Suppressor macrophage treated with lipopolysaccharide for 1 hour (primary cell): ENCODE measurements around the gene TRMU.

Experiments
- DNase-seq, 3 donors: peaks; one replicate each; pipeline ENCODE4 v3.0.0-alpha.2; 2020 to 2022

Gene TRMU

GRCh38 chr22:46337870-46338269 is 2.4 kb downstream of the TRMU start:
- no peak for DNase-seq

- no peak for DNase-seq
Observed at GRCh38 chr22:46338636-46339035, 3.1 kb downstream of the TRMU start.

GRCh38 chr22:46339956-46340355 is 4.4 kb downstream of the TRMU start:
- no peak for DNase-seq

- no peak for DNase-seq
Observed at GRCh38 chr22:46340676-46341075, 5.2 kb downstream of the TRMU start.

GRCh38 chr22:46346680-46347405 is 11.3 kb downstream of the TRMU start:
- DNase-seq: no peak

GRCh38 chr22:46347646-46348045 is 12.1 kb downstream of the TRMU start:
- no peak for DNase-seq

- no peak for DNase-seq
Observed at GRCh38 chr22:46348099-46348695, 12.7 kb downstream of the TRMU start.

GRCh38 chr22:46349238-46349637 is 13.7 kb downstream of the TRMU start:
- DNase-seq: no peak

- no peak for DNase-seq
Observed at GRCh38 chr22:46349681-46350080, 14.2 kb downstream of the TRMU start.

- DNase-seq: no peak
Observed at GRCh38 chr22:46350121-46350520, 14.6 kb downstream of the TRMU start.

- no peak for DNase-seq
Observed at GRCh38 chr22:46350646-46351045, 15.1 kb downstream of the TRMU start.

GRCh38 chr22:46351131-46351735 is 15.7 kb downstream of the TRMU start:
- DNase-seq: no peak

GRCh38 chr22:46351767-46352166 is 16.3 kb downstream of the TRMU start:
- DNase-seq: no peak

GRCh38 chr22:46352276-46352675 is 16.8 kb downstream of the TRMU start:
- DNase-seq: no peak

GRCh38 chr22:46352691-46353386 is 17.3 kb downstream of the TRMU start:
- no peak for DNase-seq

GRCh38 chr22:46353483-46354105 is 18.1 kb downstream of the TRMU start:
- DNase-seq: no peak

GRCh38 chr22:46354176-46354992 is 18.9 kb downstream of the TRMU start:
- DNase-seq: no peak

GRCh38 chr22:46354993-46355305 is 19.4 kb downstream of the TRMU start:
- DNase-seq: no peak

GRCh38 chr22:46355369-46355995 is 20.0 kb downstream of the TRMU start:
- DNase-seq: peak; percentile 64 to 80 (median 78)

- no peak for DNase-seq
Observed at GRCh38 chr22:46355996-46356471, 20.5 kb downstream of the TRMU start.

- DNase-seq: no peak
Observed at GRCh38 chr22:46356496-46357480, 21.3 kb downstream of the TRMU start.
